SIG-M5 treated with dmso at 0.1 percent for 504 hours (cell line): Measurements from ENCODE around the gene EGFLAM.
A peak's percentile ranks its signal among the peaks of the same experiment; 100 is the strongest.

Experiments used
- DNase-seq: peaks from one replicate; lab custom pipeline; 2025; ENCODE audit not compliant: unreplicated experiment; lab: John Stamatoyannopoulos, UW

Gene EGFLAM

GRCh38 chr5:38371596-38371995 is 113.2 kb downstream of the EGFLAM start:
- no peak for DNase-seq

GRCh38 chr5:38373743-38374142 is 115.4 kb downstream of the EGFLAM start:
- DNase-seq, result no peak

- DNase-seq, result no peak
Observed at GRCh38 chr5:38375423-38375822, 117.1 kb downstream of the EGFLAM start.

GRCh38 chr5:38376404-38376803 is 118.0 kb downstream of the EGFLAM start:
- DNase-seq, result no peak

GRCh38 chr5:38378579-38378978 is 120.2 kb downstream of the EGFLAM start:
- DNase-seq, result no peak

GRCh38 chr5:38379350-38379937 is 121.1 kb downstream of the EGFLAM start:
- no peak for DNase-seq

GRCh38 chr5:38380537-38380936 is 122.2 kb downstream of the EGFLAM start:
- no peak for DNase-seq

GRCh38 chr5:38381361-38381760 is 123.0 kb downstream of the EGFLAM start:
- no peak for DNase-seq

- DNase-seq, result peak; percentile 51
Observed at GRCh38 chr5:38382898-38383297, 124.5 kb downstream of the EGFLAM start.

- no peak for DNase-seq
Observed at GRCh38 chr5:38383701-38384100, 125.3 kb downstream of the EGFLAM start.

GRCh38 chr5:38384396-38384795 is 126.0 kb downstream of the EGFLAM start:
- no peak for DNase-seq

GRCh38 chr5:38387161-38387560 is 128.8 kb downstream of the EGFLAM start:
- no peak for DNase-seq

GRCh38 chr5:38393636-38394035 is 135.3 kb downstream of the EGFLAM start:
- no peak for DNase-seq

- DNase-seq, result no peak
Observed at GRCh38 chr5:38396766-38397165, 138.4 kb downstream of the EGFLAM start.

GRCh38 chr5:38400365-38400764 is 142.0 kb downstream of the EGFLAM start:
- no peak for DNase-seq

GRCh38 chr5:38401145-38401544 is 142.8 kb downstream of the EGFLAM start:
- no peak for DNase-seq

- DNase-seq, result no peak
Observed at GRCh38 chr5:38403406-38403805, 145.0 kb downstream of the EGFLAM start.

GRCh38 chr5:38403877-38404635 is 145.7 kb downstream of the EGFLAM start:
- no peak for DNase-seq

- no peak for DNase-seq
Observed at GRCh38 chr5:38404667-38405276, 146.4 kb downstream of the EGFLAM start.

- DNase-seq, result no peak
Observed at GRCh38 chr5:38408446-38409198, 150.3 kb downstream of the EGFLAM start.

GRCh38 chr5:38410304-38410990 is 152.1 kb downstream of the EGFLAM start:
- no peak for DNase-seq
